ENCODE results near the gene PAQR9. TPM values are rescaled to one million over a fixed set of nuclear protein-coding genes. Genes with fewer than 3 reads are reported as not detected.

PAQR9 gene
- total RNA-seq, 1 donor from 2014 or later = not detected

GRCh38 chr3:142987707-142988106 lies 24.2 kb upstream of the PAQR9 start:
- DNase-seq (ENCODE audit: extremely low spot score, unreplicated experiment) = no peak

GRCh38 chr3:142987080-142987700 lies 23.7 kb upstream of the PAQR9 start:
- no peaks in the 10 kb centered on the region for H3K36me3 Mint-ChIP-seq (ENCODE audit: unreplicated experiment)
- no peak overlapping the region for H3K4me3 Mint-ChIP-seq (ENCODE audit: unreplicated experiment)
- peaks cover 5% of the 10 kb centered on the region for H3K27me3 Mint-ChIP-seq (ENCODE audit: unreplicated experiment)
- DNase-seq (ENCODE audit: extremely low spot score, unreplicated experiment) = no peak
- TF ChIP-seq CTCF (IDR thresholded peaks at IDR 0.05) = peak; percentile 71
- no peak overlapping the region for H3K27ac Mint-ChIP-seq (ENCODE audit: unreplicated experiment)
- peaks cover 5% of the 10 kb centered on the region for H3K4me1 Mint-ChIP-seq (ENCODE audit: unreplicated experiment)
- no peaks in the 10 kb centered on the region for H3K9me3 Mint-ChIP-seq (ENCODE audit: unreplicated experiment)

More at GRCh38 chr3:142987707-142988106, 24.2 kb upstream of the PAQR9 start:
- no peak for TF ChIP-seq CTCF (IDR thresholded peaks at IDR 0.05)
- H3K9me3 Mint-ChIP-seq (ENCODE audit: unreplicated experiment) = no peaks in the 10 kb centered on the region
- peaks cover 5% of the 10 kb centered on the region for H3K4me1 Mint-ChIP-seq (ENCODE audit: unreplicated experiment)
- peaks cover 2% of the 10 kb centered on the region for H3K27me3 Mint-ChIP-seq (ENCODE audit: unreplicated experiment)
- H3K36me3 Mint-ChIP-seq (ENCODE audit: unreplicated experiment) = no peaks in the 10 kb centered on the region
- H3K4me3 Mint-ChIP-seq (ENCODE audit: unreplicated experiment) = no peak overlapping the region
- H3K27ac Mint-ChIP-seq (ENCODE audit: unreplicated experiment) = peak overlapping the region; percentile 50

GRCh38 chr3:142984255-142984654 lies 20.8 kb upstream of the PAQR9 start:
- TF ChIP-seq CTCF (IDR thresholded peaks at IDR 0.05) = no peak
- Mint-ChIP-seq H3K27me3 (ENCODE audit: unreplicated experiment) (peaks cover 10% of the 10 kb centered on the region), H3K36me3 (ENCODE audit: unreplicated experiment) (no peaks in the 10 kb centered on the region), H3K9me3 (ENCODE audit: unreplicated experiment) (no peaks in the 10 kb centered on the region), H3K4me1 (ENCODE audit: unreplicated experiment) (peaks cover 5% of the 10 kb centered on the region), H3K27ac (ENCODE audit: unreplicated experiment) (no peak overlapping the region), H3K4me3 (ENCODE audit: unreplicated experiment) (no peak overlapping the region)
- DNase-seq (ENCODE audit: extremely low spot score, unreplicated experiment) = no peak

GRCh38 chr3:142983318-142983717 lies 19.8 kb upstream of the PAQR9 start:
- Mint-ChIP-seq H3K4me3 (ENCODE audit: unreplicated experiment) (no peak overlapping the region), H3K36me3 (ENCODE audit: unreplicated experiment) (no peaks in the 10 kb centered on the region), H3K27me3 (ENCODE audit: unreplicated experiment) (peaks cover 10% of the 10 kb centered on the region), H3K4me1 (ENCODE audit: unreplicated experiment) (peaks cover 5% of the 10 kb centered on the region), H3K9me3 (ENCODE audit: unreplicated experiment) (no peaks in the 10 kb centered on the region), H3K27ac (ENCODE audit: unreplicated experiment) (no peak overlapping the region)
- DNase-seq (ENCODE audit: extremely low spot score, unreplicated experiment) = no peak
- no peak for TF ChIP-seq CTCF (IDR thresholded peaks at IDR 0.05)

GRCh38 chr3:142982038-142982773 lies 18.7 kb upstream of the PAQR9 start:
- H3K4me3 Mint-ChIP-seq (ENCODE audit: unreplicated experiment) = no peak overlapping the region
- H3K36me3 Mint-ChIP-seq (ENCODE audit: unreplicated experiment) = no peaks in the 10 kb centered on the region
- no peak overlapping the region for H3K27ac Mint-ChIP-seq (ENCODE audit: unreplicated experiment)
- no peaks in the 10 kb centered on the region for H3K9me3 Mint-ChIP-seq (ENCODE audit: unreplicated experiment)
- TF ChIP-seq CTCF (IDR thresholded peaks at IDR 0.05) = no peak
- H3K27me3 Mint-ChIP-seq (ENCODE audit: unreplicated experiment) = peaks cover 10% of the 10 kb centered on the region
- peaks cover 2% of the 10 kb centered on the region for H3K4me1 Mint-ChIP-seq (ENCODE audit: unreplicated experiment)
- no peak for DNase-seq (ENCODE audit: extremely low spot score, unreplicated experiment)

Data from osteocyte (in vitro differentiated cells).